ENCODE data around the gene BCR.
"Not testable (repeated sequence)": the region's sequence is repeated elsewhere in the genome, so short reads cannot be mapped to it uniquely, and the experiment has no call there.

Gene BCR

GRCh38 chr22:23322497-23323080 is 142.3 kb downstream of the BCR start:
- not testable (repeated sequence) for DNase-seq (ENCODE audit: low read depth)

- DNase-seq (ENCODE audit: low read depth): not testable (repeated sequence)
Observed at GRCh38 chr22:23323960-23324688, 143.8 kb downstream of the BCR start.

GRCh38 chr22:23325183-23325582 is 144.9 kb downstream of the BCR start:
- no peak for DNase-seq (ENCODE audit: low read depth)

GRCh38 chr22:23333822-23334221 is 153.5 kb downstream of the BCR start:
- not testable (repeated sequence) for DNase-seq (ENCODE audit: low read depth)

- not testable (repeated sequence) for DNase-seq (ENCODE audit: low read depth)
Observed at GRCh38 chr22:23337672-23338071, 157.4 kb downstream of the BCR start.

GRCh38 chr22:23341942-23342695 is 161.8 kb downstream of the BCR start:
- DNase-seq (ENCODE audit: low read depth): not testable (repeated sequence)

GRCh38 chr22:23351321-23351720 is 171.0 kb downstream of the BCR start:
- no peak for DNase-seq (ENCODE audit: low read depth)

GRCh38 chr22:23353004-23353403 is 172.7 kb downstream of the BCR start:
- no peak for DNase-seq (ENCODE audit: low read depth)

- no peak for DNase-seq (ENCODE audit: low read depth)
Observed at GRCh38 chr22:23353696-23354095, 173.4 kb downstream of the BCR start.

- no peak for DNase-seq (ENCODE audit: low read depth)
Observed at GRCh38 chr22:23356094-23356493, 175.8 kb downstream of the BCR start.

- no peak for DNase-seq (ENCODE audit: low read depth)
Observed at GRCh38 chr22:23357053-23357452, 176.7 kb downstream of the BCR start.

GRCh38 chr22:23359583-23360123 is 179.3 kb downstream of the BCR start:
- no peak for DNase-seq (ENCODE audit: low read depth)

- DNase-seq (ENCODE audit: low read depth): no peak
Observed at GRCh38 chr22:23361676-23362075, 181.4 kb downstream of the BCR start.

- DNase-seq (ENCODE audit: low read depth): no peak
Observed at GRCh38 chr22:23363683-23364082, 183.4 kb downstream of the BCR start.

- no peak for DNase-seq (ENCODE audit: low read depth)
Observed at GRCh38 chr22:23364389-23364788, 184.1 kb downstream of the BCR start.

GRCh38 chr22:23365524-23365923 is 185.2 kb downstream of the BCR start:
- DNase-seq (ENCODE audit: low read depth): no peak

- no peak for DNase-seq (ENCODE audit: low read depth)
Observed at GRCh38 chr22:23365961-23366360, 185.7 kb downstream of the BCR start.

GRCh38 chr22:23367196-23367595 is 186.9 kb downstream of the BCR start:
- DNase-seq (ENCODE audit: low read depth): not testable (repeated sequence)
